ENCODE measurements around the gene CYP27A1.

The CYP27A1 gene

DNA sequence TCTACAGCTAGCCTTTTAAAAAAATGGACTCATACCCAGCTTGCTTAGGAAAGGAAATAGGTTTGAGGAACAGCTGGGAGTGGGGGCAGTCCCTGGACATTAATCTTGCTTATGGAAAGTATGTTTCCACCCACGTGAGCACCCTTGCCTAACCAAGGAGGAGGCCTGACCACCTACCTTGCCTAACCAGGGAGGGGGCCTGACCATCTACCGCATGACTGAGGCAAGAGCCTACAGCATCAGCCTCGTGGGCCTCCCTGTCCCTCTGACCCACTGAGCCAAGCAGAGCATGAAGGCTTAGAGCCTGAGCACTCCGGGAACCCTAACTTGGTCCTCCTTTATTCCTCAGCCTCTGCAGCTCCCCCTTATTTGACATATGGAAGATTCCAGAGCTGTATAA, 29.4 kb downstream of the CYP27A1 start:
- no peak for DNase-seq (ENCODE audit: low read depth, low spot score)

DNA sequence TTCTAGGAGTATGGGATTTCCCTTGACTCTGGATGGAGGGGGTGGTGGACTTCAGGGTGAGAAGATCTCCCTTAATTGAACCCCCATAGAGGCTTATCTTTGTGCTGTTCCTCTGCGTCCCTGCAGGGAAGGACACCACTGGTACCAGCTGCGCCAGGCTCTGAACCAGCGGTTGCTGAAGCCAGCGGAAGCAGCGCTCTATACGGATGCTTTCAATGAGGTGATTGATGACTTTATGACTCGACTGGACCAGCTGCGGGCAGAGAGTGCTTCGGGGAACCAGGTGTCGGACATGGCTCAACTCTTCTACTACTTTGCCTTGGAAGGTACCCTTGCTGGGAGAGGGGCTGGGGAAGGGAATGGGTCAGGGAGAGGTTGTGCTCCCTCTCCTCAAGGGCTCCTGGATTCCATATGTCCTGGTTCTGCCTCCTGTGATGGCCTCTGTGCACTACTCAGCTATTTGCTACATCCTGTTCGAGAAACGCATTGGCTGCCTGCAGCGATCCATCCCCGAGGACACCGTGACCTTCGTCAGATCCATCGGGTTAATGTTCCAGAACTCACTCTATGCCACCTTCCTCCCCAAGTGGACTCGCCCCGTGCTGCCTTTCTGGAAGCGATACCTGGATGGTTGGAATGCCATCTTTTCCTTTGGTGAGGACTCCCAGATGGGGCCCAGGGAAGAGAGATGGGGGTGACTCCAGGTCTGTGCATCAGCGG, 30.3 kb downstream of the CYP27A1 start:
- no peak for DNase-seq (ENCODE audit: low read depth, low spot score)

DNA sequence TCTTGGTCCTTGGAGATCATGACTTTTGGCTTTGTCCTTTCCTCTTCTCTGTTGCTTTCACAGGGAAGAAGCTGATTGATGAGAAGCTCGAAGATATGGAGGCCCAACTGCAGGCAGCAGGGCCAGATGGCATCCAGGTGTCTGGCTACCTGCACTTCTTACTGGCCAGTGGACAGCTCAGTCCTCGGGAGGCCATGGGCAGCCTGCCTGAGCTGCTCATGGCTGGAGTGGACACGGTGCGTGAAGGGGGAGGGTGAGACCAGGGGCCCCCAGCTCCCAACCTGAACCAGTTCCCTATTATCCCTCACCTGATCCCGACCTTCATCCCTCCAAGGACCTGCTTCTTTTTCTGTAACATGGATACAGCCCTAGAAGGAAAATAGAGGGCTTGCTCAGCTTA, 30.9 kb downstream of the CYP27A1 start:
- no peak for DNase-seq (ENCODE audit: low read depth, low spot score)

- no peak for DNase-seq (ENCODE audit: low read depth, low spot score)
Measured at GRCh38 chr2:218813771-218814460, 32.0 kb downstream of the CYP27A1 start.

DNA sequence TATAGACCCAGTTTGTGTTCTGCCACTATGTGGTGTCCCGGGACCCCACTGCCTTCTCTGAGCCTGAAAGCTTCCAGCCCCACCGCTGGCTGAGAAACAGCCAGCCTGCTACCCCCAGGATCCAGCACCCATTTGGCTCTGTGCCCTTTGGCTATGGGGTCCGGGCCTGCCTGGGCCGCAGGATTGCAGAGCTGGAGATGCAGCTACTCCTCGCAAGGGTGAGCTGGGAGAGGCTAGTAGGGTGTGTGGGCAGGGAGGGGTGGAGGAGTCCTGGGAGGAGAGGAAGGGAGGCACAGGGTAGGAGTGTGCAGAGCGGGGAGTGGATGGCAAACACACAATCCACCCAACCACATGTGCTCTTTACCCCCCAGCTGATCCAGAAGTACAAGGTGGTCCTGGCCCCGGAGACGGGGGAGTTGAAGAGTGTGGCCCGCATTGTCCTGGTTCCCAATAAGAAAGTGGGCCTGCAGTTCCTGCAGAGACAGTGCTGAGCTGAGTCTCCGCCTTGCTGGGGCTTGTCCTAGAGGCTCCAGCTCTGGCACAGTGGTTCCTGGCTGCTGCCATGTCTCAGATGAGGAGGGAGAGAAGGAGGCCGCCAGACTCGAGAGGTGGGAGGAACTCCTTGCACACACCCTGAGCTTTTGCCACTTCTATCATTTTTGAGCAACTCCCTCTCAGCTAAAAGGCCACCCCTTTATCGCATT, 32.7 kb downstream of the CYP27A1 start:
- no peak for DNase-seq (ENCODE audit: low read depth, low spot score)

DNA sequence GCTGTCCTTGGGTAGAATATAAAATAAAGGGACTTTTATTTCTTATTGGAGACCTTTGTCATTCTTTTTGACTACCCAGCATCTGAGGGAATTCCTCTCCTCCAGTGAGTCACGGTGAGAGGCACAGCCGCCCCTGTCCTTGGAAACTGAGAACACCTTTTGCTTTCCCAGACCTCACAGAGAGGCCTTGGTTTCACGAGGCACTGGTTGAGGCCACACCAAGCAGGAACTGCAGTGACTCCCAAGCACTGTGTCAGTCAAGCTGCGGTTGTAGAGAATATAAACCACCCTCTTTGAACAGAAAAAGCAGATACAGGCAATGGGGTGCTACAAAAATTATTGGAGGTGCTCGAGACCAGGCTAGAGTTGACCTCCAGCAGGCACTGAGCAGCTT, 33.3 kb downstream of the CYP27A1 start:
- DNase-seq (ENCODE audit: low read depth, low spot score), result no peak

GRCh38 chr2:218815649-218816048, 33.7 kb downstream of the CYP27A1 start:
- no peak for DNase-seq (ENCODE audit: low read depth, low spot score)

DNA sequence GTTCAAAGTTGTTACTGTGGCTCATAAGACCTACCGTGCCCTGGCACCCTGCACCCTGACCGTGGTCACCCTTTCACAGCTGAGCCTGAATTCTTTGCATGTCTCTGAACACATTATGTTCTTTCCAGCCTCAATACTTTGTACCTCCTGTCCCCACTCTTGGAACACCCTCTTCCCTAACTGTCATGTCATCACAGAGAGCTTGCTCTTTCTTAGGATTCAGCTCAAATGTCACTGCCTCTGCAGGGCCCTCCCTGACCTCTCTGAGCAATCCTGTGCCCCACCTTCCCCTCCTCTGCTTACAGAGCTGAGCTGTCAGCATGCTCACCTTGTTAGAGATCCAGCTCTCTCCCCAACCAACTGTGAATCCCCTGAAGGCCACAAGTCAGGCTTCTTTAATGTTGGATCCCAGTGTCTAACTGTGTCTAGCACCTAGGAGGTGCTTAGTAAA, 34.6 kb downstream of the CYP27A1 start:
- no peak for DNase-seq (ENCODE audit: low read depth, low spot score)

GRCh38 chr2:218819093-218819492, 37.1 kb downstream of the CYP27A1 start:
- no peak for DNase-seq (ENCODE audit: low read depth, low spot score)

- DNase-seq (ENCODE audit: low read depth, low spot score), result no peak
Measured at GRCh38 chr2:218820746-218821369, 38.9 kb downstream of the CYP27A1 start.

GRCh38 chr2:218821605-218822211, 39.8 kb downstream of the CYP27A1 start:
- DNase-seq (ENCODE audit: low read depth, low spot score), result no peak

DNA sequence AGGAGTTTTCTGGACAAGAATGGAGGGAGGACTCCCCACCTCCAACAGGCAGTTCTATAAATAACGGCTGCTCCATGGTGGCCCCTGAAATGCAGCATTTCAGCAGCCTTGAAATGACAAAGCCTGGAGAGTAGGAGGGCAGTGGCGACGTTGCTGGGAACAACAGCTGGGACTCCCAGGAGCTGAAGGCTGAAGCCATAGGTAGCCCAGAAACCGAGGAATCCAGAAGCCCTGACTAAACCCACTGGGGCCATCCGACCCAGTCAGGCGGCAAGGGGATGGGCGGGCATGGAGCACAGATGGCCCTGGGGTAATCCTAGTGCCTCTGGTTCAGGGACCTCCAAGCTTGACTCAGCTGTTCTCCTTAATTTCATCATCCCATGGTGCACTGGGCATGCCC, 40.7 kb downstream of the CYP27A1 start:
- DNase-seq (ENCODE audit: low read depth, low spot score), result no peak

GRCh38 chr2:218823196-218823855, 41.4 kb downstream of the CYP27A1 start:
- no peak for DNase-seq (ENCODE audit: low read depth, low spot score)

DNA sequence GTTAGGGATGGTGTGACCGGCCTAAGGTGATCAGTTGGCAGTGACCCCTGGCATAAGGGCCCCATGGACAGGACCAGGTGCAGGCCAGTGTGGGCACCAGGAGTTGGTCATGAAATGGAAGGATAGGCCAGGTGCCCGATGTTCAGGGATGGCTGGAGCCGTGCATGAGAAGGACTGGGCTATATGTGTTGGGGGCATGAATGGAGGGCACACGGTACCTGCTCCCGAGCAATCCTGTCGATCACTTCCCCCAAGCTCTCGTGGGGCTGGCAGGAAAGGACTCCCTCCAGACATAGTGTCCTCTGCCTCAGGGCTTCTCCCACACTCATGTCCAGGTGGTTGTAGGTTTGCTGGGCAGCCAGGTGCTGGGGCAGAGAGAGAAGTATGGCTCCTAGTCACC, 42.1 kb downstream of the CYP27A1 start:
- no peak for DNase-seq (ENCODE audit: low read depth, low spot score)

DNA sequence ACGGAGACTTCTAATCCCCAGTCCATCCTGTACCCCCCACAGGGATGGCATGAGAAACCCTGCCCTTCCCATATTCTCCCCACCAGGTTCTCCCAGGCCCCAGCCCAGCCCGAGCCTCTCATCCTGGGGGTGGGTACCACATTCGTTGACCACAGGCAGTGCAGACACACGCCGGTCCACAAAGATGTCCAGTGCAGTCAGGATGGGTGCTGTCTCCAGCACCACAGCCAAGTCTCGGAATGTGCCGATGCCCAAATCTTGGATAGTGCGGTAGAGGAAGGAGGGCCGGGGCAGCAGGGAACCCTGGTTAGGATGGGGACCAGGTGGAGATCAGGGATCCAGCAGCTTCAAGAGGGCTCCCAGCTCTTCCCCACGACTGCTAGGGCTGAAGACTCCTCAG, 44.8 kb downstream of the CYP27A1 start:
- DNase-seq (ENCODE audit: low read depth, low spot score), result no peak

DNA sequence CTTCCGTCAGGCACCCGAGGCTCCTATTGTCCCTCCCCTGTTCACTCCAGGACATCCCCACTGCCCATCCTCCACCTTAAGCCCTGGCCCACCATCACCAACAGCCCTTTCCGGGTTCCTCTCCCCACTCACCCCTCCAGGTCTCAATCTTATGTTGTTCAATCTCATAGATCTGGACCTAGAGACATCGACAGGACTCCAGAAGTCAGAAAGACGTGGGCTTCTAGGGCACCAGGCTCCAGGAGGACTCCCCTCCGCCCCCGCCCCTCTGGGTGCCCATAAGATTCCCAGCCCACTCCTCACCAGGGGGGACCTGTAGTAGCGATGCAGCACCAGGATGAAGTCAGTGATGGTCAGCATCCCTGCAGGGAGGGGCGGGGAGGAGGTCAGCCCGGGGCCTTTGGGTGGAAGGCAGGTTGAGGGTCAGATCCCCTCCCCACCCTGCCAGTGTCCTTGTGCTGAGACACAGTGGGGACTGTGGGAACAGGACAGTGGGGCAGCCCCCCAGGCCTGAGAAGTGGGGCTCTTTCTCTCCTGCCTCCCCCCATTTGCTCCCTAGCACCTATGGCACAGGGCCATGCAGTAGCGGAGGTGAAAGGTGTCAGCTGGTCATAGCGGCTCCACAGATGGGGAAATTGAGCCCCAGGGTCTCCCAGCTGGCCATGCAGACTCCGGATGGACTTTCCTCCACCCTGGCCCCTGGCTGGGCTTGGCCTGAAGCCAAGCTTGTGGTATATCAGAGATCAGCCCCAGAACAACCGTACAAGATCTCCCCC, 45.9 kb downstream of the CYP27A1 start:
- DNase-seq (ENCODE audit: low read depth, low spot score), result no peak

DNA sequence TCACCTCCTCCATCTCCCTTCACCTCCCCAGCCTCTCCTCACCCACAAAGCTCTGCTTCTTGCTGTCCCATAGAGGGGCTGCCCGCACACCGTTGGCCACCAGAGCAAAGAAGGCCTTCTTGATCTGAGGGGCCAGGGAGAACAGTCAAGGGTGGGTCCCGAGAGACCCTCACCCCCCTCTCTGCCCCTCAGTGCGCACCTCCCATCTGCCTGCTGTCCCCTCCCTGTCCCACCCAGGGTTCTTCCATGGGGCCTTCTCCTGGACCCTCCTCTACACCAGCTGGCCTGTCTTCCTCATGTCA, 46.5 kb downstream of the CYP27A1 start:
- no peak for DNase-seq (ENCODE audit: low read depth, low spot score)

- no peak for DNase-seq (ENCODE audit: low read depth, low spot score)
Measured at GRCh38 chr2:218829868-218830451, 48.0 kb downstream of the CYP27A1 start.

DNA sequence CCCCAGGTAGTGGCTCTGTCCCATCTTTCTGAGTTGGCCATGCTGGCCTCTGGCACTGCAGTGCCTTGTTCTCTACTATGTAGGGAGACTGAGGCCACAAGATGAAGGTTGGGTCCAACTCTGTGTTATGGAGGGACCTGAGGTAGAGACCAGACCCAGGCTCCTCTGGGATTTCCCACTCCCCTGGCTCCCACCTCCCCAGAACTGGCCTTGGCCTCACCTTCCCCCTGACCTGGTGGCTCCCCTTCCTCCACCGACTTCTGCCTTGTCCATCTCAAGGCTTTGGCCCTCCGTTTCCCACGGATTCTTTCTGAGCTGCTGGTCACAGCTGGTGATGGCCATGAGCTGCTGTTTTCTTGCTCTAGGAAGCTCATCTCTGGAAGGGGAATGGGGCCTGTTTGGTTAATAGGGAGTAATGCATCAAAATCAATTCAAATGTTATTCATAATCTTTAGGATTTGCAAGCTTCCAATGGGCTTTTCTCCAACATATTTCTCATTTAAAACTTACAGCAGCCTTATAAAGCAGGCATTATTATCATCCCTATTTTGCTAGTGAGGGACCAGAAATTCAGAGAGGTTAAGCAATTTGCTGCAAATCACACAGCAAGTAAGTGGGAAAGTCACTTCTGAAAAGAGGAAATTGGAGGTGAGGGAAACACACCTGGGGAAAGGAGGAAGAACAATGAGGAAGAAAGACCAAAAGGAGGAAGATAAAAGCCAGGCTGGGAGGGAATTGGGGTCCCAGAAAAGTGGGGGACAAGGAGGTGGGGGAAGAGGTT, 48.8 kb downstream of the CYP27A1 start:
- DNase-seq (ENCODE audit: low read depth, low spot score), result no peak

Measured in iPS DF 19.7 (cell line).